Activated B cell treated with CpG ODN at 0.5 μM for 24 hours (primary cell): ENCODE results near the gene PINLYP. TPM values are rescaled to one million over a fixed set of nuclear protein-coding genes. Genes with fewer than 3 reads are reported as not detected.

ENCODE experiments used
- ATAC-seq: fragments of 200-7000 bp; cut with Tn5 transposase; one replicate; pipeline ENCODE4 v1.10.0; 2021; ENCODE audit warnings: low read depth, mild to moderate bottlenecking, moderate library complexity
- CTCF ChIA-PET: fragments of 350-600 bp; sonication (Branson Sonifier 250); formaldehyde crosslinking; loops from one replicate; lab custom pipeline; 2021; ENCODE audit warnings: antibody characterized with exemption; lab: Charles Lee
- POLR2A ChIA-PET: fragments of 350-600 bp; sonication (Branson Sonifier 250); formaldehyde crosslinking; loops from one replicate; lab custom pipeline; 2021; ENCODE audit warnings: antibody characterized with exemption; lab: Charles Lee
- DNase-seq: peaks from one replicate; pipeline ENCODE4 v3.0.0; 2022
- H3K27ac Mint-ChIP-seq: one replicate; pipeline ENCODE4 v1.8.0; 2020; ENCODE audit warnings: mixed read lengths
- H3K27me3 Mint-ChIP-seq: one replicate; pipeline ENCODE4 v1.8.0; 2021; ENCODE audit warnings: mixed read lengths
- H3K36me3 Mint-ChIP-seq: one replicate; pipeline ENCODE4 v1.8.0; 2021; ENCODE audit warnings: low read depth, mixed read lengths
- H3K4me1 Mint-ChIP-seq: one replicate; pipeline ENCODE4 v1.8.0; 2021; ENCODE audit warnings: mixed read lengths
- H3K4me3 Mint-ChIP-seq: one replicate; pipeline ENCODE4 v1.8.0; 2020; ENCODE audit warnings: mild to moderate bottlenecking, mixed read lengths
- H3K9me3 Mint-ChIP-seq: one replicate; pipeline ENCODE4 v1.8.0; 2020; ENCODE audit warnings: mixed read lengths
- CTCF ChIP-seq: fragments of 200-600 bp; IDR thresholded peaks from one replicate; pipeline ENCODE4 v1.8.0; 2022; ENCODE audit warnings: antibody characterized with exemption, mild to moderate bottlenecking
- intact Hi-C: fragments of 100-400 bp; cut with micrococcal nuclease; formaldehyde crosslinking; loops from one replicate; pipeline ENCODE4 v1.15.1; 2024
- total RNA-seq: library from RNA; stranded (reverse); gene quantifications from 2 replicates; pipeline ENCODE4 v1.2.3, GENCODE V29; 2022

Gene PINLYP
- total RNA-seq, 1 donor from 2014 or later, result 2.1 TPM

- CTCF ChIA-PET, result interaction anchor here (0.7 to 8.4 kb wide), 5 partner anchors 8 to 81 kb away, joined by 3 to 61 read pairs (median 3); partner anchors contain the start of gene IRGQ
- no peak for ATAC-seq
- POLR2A ChIA-PET, result interaction anchor here (0.7 to 0.9 kb wide), 3 partner anchors 24 to 1540 kb away, joined by 3 to 5 read pairs (median 4); partner anchors contain the start of gene PHLDB3
- Mint-ChIP-seq H3K4me1 (peaks cover 33% of the 10 kb centered on the region), H3K27me3 (no peaks in the 10 kb centered on the region), H3K36me3 (no peaks in the 10 kb centered on the region), H3K4me3 (peak overlapping the region; percentile 28), H3K9me3 (no peaks in the 10 kb centered on the region), H3K27ac (no peak overlapping the region)
- DNase-seq, result no peak
- TF ChIP-seq CTCF, result no peak
- intact Hi-C loops, result loop anchor here (2.0 kb wide), 1 partner anchor 23 kb away; the partner anchor contains the start of gene PHLDB3
These were observed 47.6 kb upstream of the PINLYP start for GRCh38 chr19:43527860-43528622.

GRCh38 chr19:43532571-43532961 lies 43.0 kb upstream of the PINLYP start:
- no peak for TF ChIP-seq CTCF
- Mint-ChIP-seq H3K27me3 (no peaks in the 10 kb centered on the region), H3K9me3 (no peaks in the 10 kb centered on the region), H3K4me3 (peak overlapping the region; percentile 97), H3K27ac (peak overlapping the region; percentile 87), H3K36me3 (peaks cover 7% of the 10 kb centered on the region), H3K4me1 (peaks cover 19% of the 10 kb centered on the region)
- intact Hi-C loops, result loop anchor here (5.0 kb wide), 1 partner anchor 250 kb away; the partner anchor contains the start of gene KCNN4
- ATAC-seq, result peak; percentile 12
- CTCF ChIA-PET, result interaction anchor here (0.8 to 2.5 kb wide), 6 partner anchors 13 to 87 kb away, joined by 3 to 14 read pairs (median 5); no protein-coding TSS in a partner anchor
- DNase-seq, result no peak
- POLR2A ChIA-PET, result interaction anchor here (0.6 to 2.6 kb wide), 16 partner anchors 8 to 967 kb away, joined by 4 to 29 read pairs (median 6); partner anchors contain the start of genes IRGQ, PHLDB3, SMG9 and ZNF180

- peaks cover 19% of the 10 kb centered on the region for H3K4me1 Mint-ChIP-seq
- POLR2A ChIA-PET, result interaction anchor here (0.6 to 2.6 kb wide), 18 partner anchors 9 to 967 kb away, joined by 4 to 29 read pairs (median 6); partner anchors contain the start of genes IRGQ, PHLDB3, SMG9 and ZNF180
- H3K9me3 Mint-ChIP-seq, result no peaks in the 10 kb centered on the region
- CTCF ChIA-PET, result interaction anchor here (0.8 to 5.9 kb wide), 8 partner anchors 13 to 87 kb away, joined by 3 to 43 read pairs (median 5); partner anchors contain the start of genes IRGQ and ZNF576
- peak; percentile 45 for ATAC-seq
- H3K27me3 Mint-ChIP-seq, result no peaks in the 10 kb centered on the region
- TF ChIP-seq CTCF, result no peak
- peak within 1 kb of the TSS; percentile 97 for H3K4me3 Mint-ChIP-seq
- H3K27ac Mint-ChIP-seq, result peak within 1 kb of the TSS; percentile 98
- DNase-seq, result peak; percentile 77
- H3K36me3 Mint-ChIP-seq, result peaks cover 10% of the 10 kb centered on the region
- intact Hi-C loops, result loop anchor here (1.0 to 5.0 kb wide), 6 partner anchors 22 to 249 kb away; partner anchors contain the start of genes IRGQ, KCNN4, PHLDB3 and ZNF576
These were observed 42.5 kb upstream of the PINLYP start, which contains the start of gene ZNF575 for GRCh38 chr19:43532962-43533545. TSS of gene ZNF575 (plus strand) at chr19:43533188. CDS start at chr19:43534423, 1,235 bp downstream.

GRCh38 chr19:43533546-43534304 lies 41.9 kb upstream of the PINLYP start:
- ChIA-PET CTCF (interaction anchor here (1.0 to 5.9 kb wide), 6 partner anchors 14 to 87 kb away, joined by 3 to 43 read pairs (median 6); partner anchors contain the start of genes IRGQ and ZNF576), POLR2A (interaction anchor here (0.6 to 2.6 kb wide), 13 partner anchors 14 to 229 kb away, joined by 3 to 29 read pairs (median 6); partner anchors contain the start of genes IRGQ, PHLDB3, SMG9 and ZNF428)
- Mint-ChIP-seq H3K36me3 (peaks cover 17% of the 10 kb centered on the region), H3K27ac (peak overlapping the region; percentile 98), H3K27me3 (no peaks in the 10 kb centered on the region), H3K4me3 (peak overlapping the region; percentile 97), H3K9me3 (peaks cover 2% of the 10 kb centered on the region), H3K4me1 (peaks cover 19% of the 10 kb centered on the region)
- no peak for TF ChIP-seq CTCF
- intact Hi-C loops, result loop anchor here (1.0 to 5.0 kb wide), 7 partner anchors 22 to 249 kb away; partner anchors contain the start of genes IRGQ, KCNN4, PHLDB3 and ZNF576
- DNase-seq, result peak; percentile 87
- peak; percentile 82 for ATAC-seq
